ENCODE results near the gene CHTF18.
"Not testable (repeated sequence)": the region's sequence is repeated elsewhere in the genome, so short reads cannot be mapped to it uniquely, and the experiment has no call there.

Gene CHTF18

DNA sequence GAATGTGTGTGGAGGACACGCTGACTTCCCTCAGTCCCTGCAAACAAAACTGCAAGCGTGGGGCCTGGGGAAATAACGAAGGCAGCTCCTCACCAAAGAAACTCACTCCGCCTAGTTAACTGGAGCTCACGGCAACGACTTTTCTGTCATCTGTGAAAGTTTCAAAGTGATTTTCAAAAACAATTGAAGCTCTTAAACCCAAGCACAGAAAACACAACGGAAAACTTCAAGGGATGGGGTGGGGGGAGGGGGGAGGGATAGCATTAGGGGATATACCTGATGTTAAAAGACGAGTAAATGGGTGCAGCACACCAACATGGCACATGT, 15.3 kb downstream of the CHTF18 start:
- no peak for DNase-seq (ENCODE audit: extremely low read depth in 1 of 2, low read depth in 1 of 2)

DNA sequence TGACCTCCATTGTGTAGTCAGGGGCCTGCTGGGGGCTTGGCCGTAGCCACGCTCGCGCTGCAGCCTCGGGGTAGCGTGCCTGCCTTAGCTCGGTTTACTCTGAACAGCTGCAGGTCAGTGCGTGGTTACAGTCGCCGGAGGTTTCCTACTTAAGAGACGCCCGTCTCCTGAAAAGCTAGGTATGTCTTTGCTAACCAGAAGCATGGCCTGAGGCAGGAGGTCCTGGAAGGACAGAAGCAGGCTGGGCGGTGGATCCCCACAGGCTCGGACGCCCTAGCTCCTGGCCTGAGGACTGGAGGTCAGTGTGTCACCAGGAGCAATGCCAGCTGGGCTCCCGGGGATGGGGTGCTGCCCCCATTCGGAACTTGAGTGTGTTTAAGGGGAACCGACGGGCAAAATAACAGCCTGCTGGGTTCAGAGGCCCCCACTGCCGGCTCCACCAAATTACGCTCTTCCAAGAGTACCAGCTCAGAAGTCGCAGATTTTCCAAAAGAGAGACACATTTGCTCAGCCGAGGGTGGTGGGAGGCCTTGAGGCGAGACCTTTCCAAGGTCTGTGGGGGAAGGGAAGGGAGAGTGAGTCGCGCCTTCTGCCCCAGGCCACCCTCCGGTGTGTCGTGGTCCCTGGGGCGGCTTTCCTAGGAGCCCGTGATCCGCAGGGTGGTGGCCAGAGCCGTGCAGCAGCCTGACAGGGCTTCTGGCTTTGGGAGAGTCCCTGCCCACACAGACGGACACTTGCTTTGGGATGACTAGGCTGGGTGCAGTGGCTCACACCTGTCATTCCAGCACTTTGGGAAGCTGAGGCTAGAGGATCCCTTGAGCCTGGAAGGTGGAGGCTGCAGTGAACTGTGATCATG, 16.0 kb downstream of the CHTF18 start:
- no peak for DNase-seq (ENCODE audit: extremely low read depth in 1 of 2, low read depth in 1 of 2)

DNA sequence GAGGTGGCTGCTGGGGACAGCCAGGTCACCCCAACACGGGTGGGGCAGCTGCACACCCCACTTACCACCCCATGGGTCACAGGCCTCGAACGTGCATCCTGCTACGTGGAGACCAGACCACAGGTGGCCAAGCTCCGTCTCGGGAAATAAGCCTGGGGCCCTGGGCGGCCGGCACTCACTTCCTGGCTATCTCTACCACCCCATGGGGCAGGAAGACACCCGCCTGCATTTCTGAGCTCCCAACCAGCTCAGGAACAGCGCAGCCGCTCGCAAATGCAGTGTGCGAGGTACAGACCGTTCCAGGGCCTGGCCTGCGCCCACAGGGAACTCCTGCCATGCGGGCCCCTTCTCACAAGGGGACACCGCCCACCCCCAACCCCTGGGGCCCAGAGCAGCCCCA, 17.1 kb downstream of the CHTF18 start:
- no peak for DNase-seq (ENCODE audit: extremely low read depth in 1 of 2, low read depth in 1 of 2)

DNA sequence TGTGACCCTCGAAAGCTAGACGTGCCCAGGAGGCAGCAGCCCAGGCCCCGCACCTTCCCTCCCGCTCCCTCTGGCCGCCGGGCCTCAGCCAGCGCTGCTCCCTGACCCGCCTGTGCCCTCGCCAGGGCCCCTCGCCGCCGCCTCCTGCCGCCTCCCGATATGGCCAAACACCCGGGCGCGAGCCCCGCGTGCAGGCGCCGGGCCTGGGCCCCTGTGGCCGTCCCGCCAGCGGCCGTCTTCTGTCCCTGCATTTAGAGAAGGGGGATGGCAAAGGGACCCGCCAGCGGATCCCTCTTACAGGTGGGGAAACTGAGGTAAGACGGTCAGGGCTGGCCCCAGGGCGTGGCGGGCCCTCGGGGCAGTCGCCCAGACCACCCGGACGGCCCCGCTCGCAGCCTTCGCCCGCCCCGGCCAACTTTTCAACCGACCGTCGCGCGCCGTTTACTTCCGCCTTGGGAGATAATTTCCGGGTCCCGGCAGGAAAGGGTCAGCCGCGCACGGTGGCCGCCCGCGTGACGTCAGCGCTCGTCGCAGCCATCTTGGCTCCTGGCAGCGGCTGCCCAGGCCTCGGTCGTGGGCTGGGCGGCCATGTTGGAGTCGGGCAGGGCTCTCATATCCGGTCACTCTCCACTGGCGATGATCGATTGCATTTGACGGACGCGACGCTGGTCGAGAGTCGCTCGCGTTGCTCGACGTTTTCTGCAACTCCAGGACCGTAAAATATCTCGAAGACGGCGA, 19.1 kb downstream of the CHTF18 start:
- peak; percentile 78 to 81 for DNase-seq (ENCODE audit: extremely low read depth in 1 of 2, low read depth in 1 of 2)

DNA sequence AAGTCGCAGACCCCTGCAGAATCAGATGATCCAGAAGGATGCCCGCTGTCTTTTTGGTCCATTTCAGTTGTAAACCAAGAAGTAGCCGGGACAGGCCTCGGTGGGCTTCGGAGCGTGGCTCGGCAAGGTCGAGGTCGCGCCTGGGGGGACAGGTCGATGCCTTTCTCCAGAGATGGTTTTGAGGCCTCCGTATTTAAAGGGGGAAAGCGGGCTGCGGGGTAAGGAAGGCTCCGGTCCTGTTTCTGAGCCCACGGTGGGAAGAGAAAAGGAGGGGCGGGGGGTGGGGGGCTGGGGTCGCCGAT, 19.6 kb downstream of the CHTF18 start:
- no peak for DNase-seq (ENCODE audit: extremely low read depth in 1 of 2, low read depth in 1 of 2)

DNA sequence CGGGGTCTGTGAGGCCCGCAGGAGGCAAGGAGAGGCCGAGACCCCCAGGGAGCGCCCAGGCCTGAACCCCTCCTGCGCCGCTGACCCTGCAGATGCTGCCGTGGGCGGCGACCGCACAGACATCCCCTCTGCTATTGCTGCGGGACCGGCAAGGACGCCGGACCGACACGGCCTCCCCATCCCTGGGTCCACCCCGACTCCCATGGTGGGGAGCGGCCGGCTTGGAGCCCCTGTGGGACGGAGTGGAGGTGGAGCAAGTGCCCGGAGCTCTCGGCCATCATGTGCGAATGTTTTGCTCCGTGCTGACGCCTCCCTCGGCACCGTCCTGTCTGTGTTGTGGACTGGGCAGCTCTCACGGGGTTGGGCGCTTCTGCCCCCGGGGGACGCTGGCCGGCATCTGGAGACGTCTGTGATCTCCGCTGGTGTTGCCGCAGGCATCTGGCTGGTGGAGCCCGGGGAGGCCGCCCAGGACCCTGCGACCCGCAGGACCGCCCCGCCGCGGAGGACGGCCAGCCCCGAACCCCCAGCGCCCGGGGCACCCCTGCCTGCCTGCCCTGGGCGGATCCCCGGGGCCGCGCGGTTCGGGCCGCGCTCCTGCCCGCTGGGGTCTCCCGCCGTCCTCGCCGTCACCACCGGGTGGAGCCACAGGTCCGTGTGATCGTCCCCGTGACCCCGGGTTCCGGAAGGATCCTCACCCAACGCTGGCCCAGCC, 24.9 kb downstream of the CHTF18 start:
- peak in 1 of 2 donors; percentile 17 for DNase-seq (ENCODE audit: extremely low read depth in 1 of 2, low read depth in 1 of 2)

DNA sequence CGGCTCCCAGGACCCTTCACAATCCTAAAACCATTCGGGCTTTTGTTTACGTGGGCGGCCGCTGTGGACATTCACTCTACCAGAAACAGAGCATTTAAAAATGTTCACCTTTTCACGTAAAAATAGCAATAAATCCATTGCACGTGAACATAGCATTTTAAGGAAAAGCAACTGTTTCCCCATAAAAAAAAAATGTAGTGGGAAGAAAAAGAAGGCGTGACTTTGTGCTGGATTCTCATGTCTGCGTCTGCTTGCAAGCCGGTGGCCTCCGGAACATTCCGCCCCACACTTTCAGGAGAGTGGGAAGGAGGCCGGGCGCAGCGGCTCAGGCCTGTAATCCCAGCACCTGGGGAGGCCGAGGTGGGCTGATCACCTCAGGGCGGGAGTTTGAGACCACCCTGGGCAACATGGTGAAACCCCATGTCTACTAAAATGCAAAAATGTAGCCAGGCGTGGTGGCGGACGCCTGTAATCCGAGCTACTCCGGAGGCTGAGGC, 25.5 kb downstream of the CHTF18 start:
- no peak for DNase-seq (ENCODE audit: extremely low read depth in 1 of 2, low read depth in 1 of 2)

DNA sequence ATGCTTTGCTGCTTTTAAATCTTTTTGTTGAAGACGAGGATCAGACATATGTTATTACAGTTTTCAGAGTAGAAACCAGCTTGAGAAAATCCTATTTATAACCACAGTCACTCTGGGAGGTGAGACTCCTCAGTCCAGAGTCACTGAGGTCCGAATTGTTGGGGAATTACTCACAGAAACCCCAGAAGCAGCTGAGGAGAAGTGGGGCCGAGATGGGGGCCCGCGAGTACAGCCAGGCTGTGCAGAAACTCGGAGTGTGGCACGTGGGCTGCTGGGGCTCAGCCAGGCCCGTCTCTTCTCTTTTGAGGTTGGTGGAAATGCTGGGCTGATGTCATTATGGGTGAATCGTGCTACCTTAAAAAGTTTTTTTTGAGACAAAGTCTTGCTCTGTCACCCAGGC, 26.6 kb downstream of the CHTF18 start:
- no peak for DNase-seq (ENCODE audit: extremely low read depth in 1 of 2, low read depth in 1 of 2)

DNA sequence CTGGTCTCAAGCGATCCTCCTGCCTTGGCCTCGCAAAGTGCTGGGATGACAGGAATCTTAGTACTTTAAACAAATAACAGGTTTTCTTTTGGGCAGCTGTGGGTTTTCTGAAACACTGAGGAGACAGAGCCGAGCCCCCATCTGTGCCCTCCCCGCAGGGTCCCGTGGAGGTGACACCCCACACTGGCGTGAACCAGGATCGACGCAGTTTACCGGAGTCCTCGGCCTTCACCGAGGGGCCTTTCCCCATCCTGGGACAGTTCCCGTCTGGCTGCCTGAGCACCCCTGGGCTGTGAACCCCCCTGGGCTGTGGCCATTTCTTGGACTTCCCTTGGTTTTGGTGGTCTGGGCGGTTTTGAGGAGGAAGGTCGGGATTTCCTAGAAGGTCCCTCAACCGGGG, 27.4 kb downstream of the CHTF18 start:
- no peak for DNase-seq (ENCODE audit: extremely low read depth in 1 of 2, low read depth in 1 of 2)

DNA sequence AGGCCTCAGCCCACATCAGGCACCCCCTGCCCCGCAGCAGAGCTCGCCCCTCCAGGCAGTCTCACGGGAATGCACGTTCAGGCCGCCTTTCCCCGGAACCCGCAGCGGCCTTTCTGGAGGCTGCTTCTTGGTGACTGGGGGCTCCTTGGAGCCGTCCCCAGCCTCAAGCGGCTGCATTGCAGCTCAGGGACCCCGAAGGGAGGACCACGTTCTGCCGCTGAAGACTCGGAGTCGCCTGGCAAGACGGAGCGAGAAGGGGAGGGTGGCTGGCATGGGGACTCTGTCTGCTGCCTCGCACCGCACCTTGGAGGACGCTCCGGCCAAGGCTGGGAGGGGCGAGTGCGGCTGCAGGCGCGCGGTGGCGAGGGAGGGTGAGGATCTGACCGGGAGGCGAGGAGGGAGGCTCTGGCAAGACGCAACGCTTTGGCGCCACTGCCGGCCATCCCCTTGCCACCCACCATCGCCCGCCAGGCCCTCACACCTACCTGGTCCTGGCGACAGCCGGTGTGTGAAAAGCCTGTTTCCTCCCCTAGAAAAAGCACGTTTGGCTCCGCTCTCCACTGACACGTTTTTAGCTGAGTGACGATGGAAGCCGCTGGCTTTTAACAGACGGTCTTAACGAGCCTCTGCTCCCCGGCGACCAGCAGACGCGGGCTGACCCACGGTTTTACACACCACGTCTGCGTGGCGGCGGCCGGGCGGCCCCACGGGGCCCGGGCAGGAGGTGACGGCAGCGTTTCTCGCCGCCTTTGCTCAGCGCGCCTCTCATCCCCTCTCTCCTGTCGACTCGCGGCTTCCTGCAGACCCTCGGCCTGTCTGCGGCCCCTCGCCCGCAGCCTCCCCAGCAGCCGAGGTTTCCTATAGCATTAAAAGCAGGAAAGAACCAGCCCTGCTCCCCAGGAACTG, 28.8 kb downstream of the CHTF18 start:
- DNase-seq (ENCODE audit: extremely low read depth in 1 of 2, low read depth in 1 of 2): no peak

DNA sequence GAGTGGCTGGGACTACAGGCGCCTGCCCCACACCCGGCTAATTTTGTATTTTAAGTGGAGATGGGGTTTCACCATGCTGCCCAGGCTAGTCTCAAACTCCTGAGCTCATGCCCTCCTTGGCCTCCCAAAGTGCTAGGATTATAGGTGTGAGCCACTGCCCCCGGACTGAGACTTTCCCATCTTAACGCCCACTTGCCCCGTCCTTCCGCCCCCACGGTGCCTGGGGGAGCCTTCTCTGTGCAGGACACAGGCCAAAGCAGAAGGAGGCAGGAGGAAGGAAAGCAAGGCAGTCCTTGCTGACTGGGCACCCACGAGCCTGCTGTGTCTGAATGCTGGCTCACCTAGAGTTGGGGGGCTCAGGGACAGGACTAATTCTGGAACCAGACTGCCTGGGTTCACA, 29.7 kb downstream of the CHTF18 start:
- DNase-seq (ENCODE audit: extremely low read depth in 1 of 2, low read depth in 1 of 2): no peak

DNA sequence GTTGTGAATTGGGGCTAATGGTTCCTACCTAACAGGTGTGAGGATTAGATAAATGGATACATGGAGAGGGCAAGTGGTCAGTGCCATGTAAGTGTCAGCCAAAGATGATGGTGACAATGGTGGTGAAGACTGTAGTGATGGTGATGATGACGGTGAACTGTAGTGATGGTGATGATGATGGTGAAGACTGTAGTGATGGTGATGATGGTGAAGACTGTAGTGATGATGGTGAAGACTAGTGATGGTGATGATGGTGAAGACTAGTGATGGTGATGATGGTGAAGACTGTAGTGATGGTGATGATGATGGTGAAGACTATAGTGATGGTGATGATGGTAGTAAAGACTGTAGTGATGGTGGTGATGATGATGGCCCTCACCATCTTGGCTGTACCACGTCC, 30.2 kb downstream of the CHTF18 start:
- no peak for DNase-seq (ENCODE audit: extremely low read depth in 1 of 2, low read depth in 1 of 2)

DNA sequence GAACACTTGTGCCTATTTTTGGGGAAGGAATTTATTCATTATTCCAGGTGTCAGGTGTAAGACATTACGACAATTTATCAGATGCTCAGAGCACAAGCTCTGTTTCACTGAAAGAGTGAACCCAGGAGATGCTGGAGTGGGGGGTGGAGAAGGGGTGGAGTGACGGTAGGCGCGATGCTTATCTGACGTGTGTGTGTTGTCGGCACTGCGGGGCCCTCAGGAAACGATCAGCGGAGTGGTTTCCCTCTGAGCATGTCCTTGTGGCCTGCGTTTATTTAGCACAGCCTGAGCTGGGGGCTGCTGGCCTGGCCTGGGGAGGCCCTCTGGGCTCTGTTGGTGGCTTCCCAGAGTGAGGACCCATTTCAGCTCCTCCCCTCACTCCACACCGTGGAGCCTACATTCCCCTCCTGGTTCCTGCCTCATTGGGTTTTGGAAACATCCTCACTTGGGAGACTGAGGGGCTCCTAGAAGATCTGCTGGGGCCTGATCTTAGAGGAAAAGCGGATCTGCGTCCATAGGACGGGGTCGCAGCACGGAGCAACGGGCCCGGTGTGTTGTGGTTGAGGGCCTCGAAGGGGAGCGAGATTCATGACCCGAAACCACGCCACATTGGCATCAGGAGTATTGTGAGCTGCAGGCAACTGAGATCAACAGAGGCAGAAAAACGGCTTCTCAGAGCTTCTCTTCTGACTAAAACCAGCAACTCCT, 31.1 kb downstream of the CHTF18 start:
- DNase-seq (ENCODE audit: extremely low read depth in 1 of 2, low read depth in 1 of 2): no peak

DNA sequence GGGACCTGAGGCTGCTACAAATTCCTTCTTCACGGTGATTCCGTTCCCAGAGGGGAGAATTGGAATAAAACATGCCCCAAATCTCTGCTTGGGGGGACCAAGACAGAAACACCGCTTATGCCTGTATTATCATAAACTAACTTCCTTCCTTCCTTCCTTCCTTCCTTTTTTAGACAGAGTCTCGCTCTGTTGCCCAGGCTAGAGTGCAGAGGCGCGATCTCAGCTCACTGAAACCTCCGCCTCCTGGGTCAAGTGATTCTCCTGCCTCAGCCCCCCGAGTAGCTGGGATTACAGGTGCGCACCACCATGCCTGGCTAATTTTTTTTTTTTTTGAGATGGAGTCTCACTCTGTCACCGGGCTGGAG, 31.6 kb downstream of the CHTF18 start:
- not testable (repeated sequence) for DNase-seq (ENCODE audit: extremely low read depth in 1 of 2, low read depth in 1 of 2)

DNA sequence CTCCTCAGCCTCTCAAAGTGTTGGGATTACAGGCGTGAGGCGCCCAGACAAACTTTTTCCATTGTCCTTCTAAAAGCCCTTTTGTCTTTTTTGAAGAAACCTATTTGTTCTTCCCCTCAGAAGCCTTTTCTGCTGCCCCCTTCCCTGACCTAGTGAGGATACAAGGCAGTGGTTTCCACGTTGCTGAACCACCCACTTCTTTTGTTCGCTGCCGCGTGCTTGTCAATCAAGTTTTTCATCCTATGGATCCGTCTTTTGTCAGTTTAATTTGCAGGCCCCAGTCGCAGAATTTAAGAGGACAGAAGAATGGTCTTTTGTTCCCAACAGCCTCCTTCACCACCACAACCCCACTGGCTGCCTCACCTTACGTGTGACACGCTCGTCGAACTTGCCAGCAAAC, 32.3 kb downstream of the CHTF18 start:
- DNase-seq (ENCODE audit: extremely low read depth in 1 of 2, low read depth in 1 of 2): no peak

DNA sequence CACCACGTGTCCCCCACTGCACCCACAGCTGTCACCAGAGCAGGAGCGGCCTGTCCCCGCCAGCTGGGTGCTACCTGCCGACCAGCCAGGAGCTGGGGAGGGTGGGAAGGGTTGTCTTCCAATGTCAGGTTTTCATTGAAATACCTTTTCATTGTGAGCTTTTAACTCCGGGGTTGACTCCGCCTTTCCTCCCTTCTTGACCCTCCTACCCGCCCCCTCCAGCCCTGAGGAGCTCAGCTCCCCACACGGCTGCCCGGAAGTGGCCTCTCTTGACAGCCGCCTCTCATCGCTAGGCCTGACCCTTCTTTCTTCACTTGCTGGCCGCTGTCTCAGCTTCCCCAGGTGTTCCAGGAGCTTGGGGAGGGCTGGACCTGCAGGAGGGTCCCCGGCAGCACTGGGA, 33.3 kb downstream of the CHTF18 start:
- no peak for DNase-seq (ENCODE audit: extremely low read depth in 1 of 2, low read depth in 1 of 2)

DNA sequence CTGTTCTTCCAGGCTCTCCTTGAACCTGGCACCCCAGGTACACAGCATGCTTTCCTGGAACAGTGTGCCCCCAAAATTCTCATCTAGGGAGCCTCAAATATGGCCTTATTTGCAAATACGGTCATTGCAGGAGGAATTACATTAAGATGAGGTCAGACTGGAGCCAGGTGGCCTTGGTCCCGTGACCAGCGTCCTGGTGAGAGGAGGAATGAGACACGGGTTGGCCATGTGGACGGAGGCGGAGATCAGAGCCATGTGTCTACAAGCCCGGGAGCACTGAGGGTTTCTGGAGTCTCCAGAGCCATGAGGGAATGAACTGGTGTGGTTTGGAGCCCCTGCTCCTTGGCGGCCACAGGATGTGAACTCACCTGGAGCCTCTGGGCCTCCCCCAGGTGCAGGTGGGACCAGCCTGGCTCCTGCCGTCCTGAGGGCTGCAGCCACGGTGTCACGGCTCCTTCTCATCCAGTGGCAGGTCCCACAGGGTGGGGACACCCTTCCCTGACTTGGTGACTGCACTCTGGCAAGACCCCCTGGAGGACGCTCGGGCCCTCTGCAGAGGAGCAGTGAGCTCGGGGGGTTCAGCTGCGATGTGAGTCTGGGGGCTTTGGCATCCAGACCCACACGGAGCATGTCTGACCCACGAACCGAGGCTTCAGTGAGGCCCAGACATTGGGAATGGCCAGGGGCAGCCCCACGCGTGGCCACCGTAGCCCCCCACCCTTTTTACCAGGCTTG, 33.9 kb downstream of the CHTF18 start:
- DNase-seq (ENCODE audit: extremely low read depth in 1 of 2, low read depth in 1 of 2): no peak

DNA sequence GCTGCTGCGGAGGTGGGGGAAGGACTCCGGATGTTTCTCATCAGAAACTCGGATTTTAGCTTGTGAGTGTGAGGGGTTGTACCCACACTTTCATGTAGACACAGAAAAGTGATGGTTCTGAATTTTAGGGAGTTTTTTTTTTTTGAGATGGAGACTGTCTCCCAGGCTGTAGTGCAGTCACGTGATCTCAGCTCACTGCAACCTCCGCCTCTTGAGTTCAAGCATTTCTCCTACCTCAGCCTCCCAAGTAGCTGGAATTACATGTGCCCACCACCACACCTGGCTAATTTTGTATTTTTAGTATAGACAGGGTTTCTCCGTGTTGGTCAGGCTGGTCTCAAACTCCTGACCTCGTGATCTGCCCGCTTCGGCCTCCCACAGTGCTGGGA, 34.5 kb downstream of the CHTF18 start:
- no peak for DNase-seq (ENCODE audit: extremely low read depth in 1 of 2, low read depth in 1 of 2)

DNA sequence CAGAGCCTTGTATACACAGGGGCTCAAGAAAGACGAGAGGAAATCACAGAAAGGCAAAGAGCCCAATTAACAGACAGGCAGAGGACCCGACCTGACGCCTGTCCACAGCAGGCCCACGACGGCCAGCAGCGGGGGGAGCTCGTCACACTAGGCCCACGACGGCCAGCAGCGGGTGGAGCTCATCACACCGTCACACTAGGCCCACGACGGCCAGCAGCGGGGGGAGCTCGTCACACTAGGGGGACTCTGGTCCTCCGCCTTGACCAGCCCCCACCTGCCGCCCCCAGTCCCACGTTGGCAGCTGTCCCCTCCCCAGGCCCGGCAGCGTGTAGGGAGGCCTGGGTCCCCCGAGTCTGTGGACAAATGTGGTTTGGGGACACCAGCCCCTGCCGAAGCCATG, 35.8 kb downstream of the CHTF18 start:
- no peak for DNase-seq (ENCODE audit: extremely low read depth in 1 of 2, low read depth in 1 of 2)

DNA sequence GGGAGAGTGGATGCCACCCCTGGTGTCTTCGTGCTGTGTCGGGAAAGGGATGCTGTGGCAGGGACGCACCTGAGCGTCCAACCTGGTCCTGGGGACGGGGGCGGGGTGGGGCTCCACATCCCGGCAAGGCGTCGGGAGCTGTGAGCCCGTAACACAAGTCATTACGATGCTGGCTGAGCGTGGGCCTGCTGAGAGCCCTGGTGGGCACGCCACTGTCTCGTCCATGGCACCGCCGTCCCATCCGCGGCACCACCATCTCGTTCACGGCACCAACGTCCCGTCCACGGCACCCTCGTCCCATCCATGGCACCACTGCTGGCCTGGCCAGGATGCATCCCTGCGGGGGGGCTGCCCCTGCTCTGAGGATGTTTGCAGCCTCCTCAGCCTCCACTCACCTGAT, 36.2 kb downstream of the CHTF18 start:
- DNase-seq (ENCODE audit: extremely low read depth in 1 of 2, low read depth in 1 of 2): no peak

Measured in stimulated activated CD8-positive, alpha-beta memory T cell treated with anti-CD3 and anti-CD28 coated beads, Interleukin-7, amount 100 ng/mL, for 48 hours (primary cell).